HEK293 (cell line): ENCODE data around the gene PDK4.

Experiments used
- SETDB1 ChIP-seq: IDR thresholded peaks from one replicate; pipeline ENCODE4 v1.6.1; 2017; ENCODE audit warnings: mild to moderate bottlenecking, low read length, moderate library complexity, mixed read lengths; ENCODE audit not compliant: insufficient read length
- YY1 ChIP-seq: fragments of 450-650 bp; formaldehyde crosslinking; IDR thresholded peaks from 2 replicates; pipeline ENCODE4 v1.5.1; 2018; ENCODE audit warnings: missing biosample characterization, missing genetic modification characterization
- ZNF302 ChIP-seq: fragments of 450-650 bp; formaldehyde crosslinking; IDR thresholded peaks from 2 replicates; pipeline ENCODE4 v1.5.1; 2016; ENCODE audit warnings: missing biosample characterization, missing genetic modification characterization, low read depth
- ZNF350 ChIP-seq: fragments of 450-650 bp; formaldehyde crosslinking; IDR thresholded peaks from 2 replicates; pipeline ENCODE4 v1.5.0; 2017; ENCODE audit warnings: missing biosample characterization, mild to moderate bottlenecking, missing genetic modification characterization
- ZNF394 ChIP-seq: fragments of 450-650 bp; formaldehyde crosslinking; IDR thresholded peaks from 2 replicates; pipeline ENCODE4 v1.5.1; 2016; ENCODE audit warnings: missing biosample characterization, missing genetic modification characterization, mild to moderate bottlenecking, moderate library complexity, borderline replicate concordance
- ZNF561 ChIP-seq: fragments of 450-650 bp; IDR thresholded peaks from 2 replicates; pipeline ENCODE4 v1.5.1; 2018; ENCODE audit warnings: missing biosample characterization, missing genetic modification characterization, borderline replicate concordance
- ZNF621 ChIP-seq: fragments of 450-650 bp; formaldehyde crosslinking; IDR thresholded peaks from 2 replicates; pipeline ENCODE4 v1.5.1; 2017; ENCODE audit warnings: missing biosample characterization, missing genetic modification characterization
- ZNF629 ChIP-seq: fragments of 450-650 bp; formaldehyde crosslinking; IDR thresholded peaks from 2 replicates; pipeline ENCODE4 v1.5.1; 2017; ENCODE audit warnings: missing biosample characterization, missing genetic modification characterization
- ZNF76 ChIP-seq: fragments of 450-650 bp; formaldehyde crosslinking; IDR thresholded peaks from 2 replicates; pipeline ENCODE4; 2016; ENCODE audit warnings: low read depth, missing biosample characterization, missing genetic modification characterization, borderline replicate concordance
- ZNF785 ChIP-seq: fragments of 450-650 bp; formaldehyde crosslinking; IDR thresholded peaks from 2 replicates; pipeline ENCODE4 v1.5.1; 2016; ENCODE audit warnings: missing biosample characterization, missing genetic modification characterization
- TF ChIP-seq, protein P1 (sequence below): fragments of 450-650 bp; formaldehyde crosslinking; IDR thresholded peaks from 2 replicates; pipeline ENCODE4 v1.5.1; 2016; ENCODE audit warnings: missing biosample characterization, missing genetic modification characterization

DNA sequence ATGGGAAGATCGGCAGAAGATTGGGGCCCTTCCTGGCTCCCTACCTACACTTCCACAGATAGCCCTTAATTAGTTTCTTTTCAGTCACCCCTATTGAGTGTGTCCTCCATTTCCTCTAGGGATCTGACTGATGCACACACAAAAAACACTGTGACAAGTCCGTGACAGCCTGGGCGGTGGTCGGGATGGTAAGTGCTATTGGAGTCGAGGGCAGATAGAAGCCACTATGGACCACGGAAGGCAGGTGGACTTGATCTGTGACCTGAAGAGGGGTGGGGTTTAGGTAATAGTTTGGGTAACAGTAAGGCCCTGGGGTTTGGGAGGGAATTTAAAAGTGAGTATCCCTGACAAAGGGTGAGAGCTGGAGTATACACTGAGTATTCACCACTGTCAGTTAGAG is 53.0 kb downstream of the PDK4 start:
- no peak for TF ChIP-seq SETDB1
- TF ChIP-seq ZNF302: no peak
- TF ChIP-seq, protein P1, sequence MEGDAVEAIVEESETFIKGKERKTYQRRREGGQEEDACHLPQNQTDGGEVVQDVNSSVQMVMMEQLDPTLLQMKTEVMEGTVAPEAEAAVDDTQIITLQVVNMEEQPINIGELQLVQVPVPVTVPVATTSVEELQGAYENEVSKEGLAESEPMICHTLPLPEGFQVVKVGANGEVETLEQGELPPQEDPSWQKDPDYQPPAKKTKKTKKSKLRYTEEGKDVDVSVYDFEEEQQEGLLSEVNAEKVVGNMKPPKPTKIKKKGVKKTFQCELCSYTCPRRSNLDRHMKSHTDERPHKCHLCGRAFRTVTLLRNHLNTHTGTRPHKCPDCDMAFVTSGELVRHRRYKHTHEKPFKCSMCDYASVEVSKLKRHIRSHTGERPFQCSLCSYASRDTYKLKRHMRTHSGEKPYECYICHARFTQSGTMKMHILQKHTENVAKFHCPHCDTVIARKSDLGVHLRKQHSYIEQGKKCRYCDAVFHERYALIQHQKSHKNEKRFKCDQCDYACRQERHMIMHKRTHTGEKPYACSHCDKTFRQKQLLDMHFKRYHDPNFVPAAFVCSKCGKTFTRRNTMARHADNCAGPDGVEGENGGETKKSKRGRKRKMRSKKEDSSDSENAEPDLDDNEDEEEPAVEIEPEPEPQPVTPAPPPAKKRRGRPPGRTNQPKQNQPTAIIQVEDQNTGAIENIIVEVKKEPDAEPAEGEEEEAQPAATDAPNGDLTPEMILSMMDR: no peak
- TF ChIP-seq ZNF76 (tag by site-specific recombination): no peak
- TF ChIP-seq YY1 (tag by site-specific recombination): no peak
- TF ChIP-seq ZNF629 (tag by site-specific recombination): no peak
- no peak for TF ChIP-seq ZNF621 (tag by site-specific recombination)
- no peak for TF ChIP-seq ZNF350 (tag by site-specific recombination)
- no peak for TF ChIP-seq ZNF394 (tag by site-specific recombination)
- TF ChIP-seq ZNF785 (tag by site-specific recombination): no peak
- TF ChIP-seq ZNF561 (tag by site-specific recombination): no peak
